ENCODE data around the gene C6orf136.
"Not testable (repeated sequence)": the region's sequence is repeated elsewhere in the genome, so short reads cannot be mapped to it uniquely, and the experiment has no call there.

GRCh38 chr6:30597315-30598144 lies 49.4 kb upstream of the C6orf136 start:
- peak; percentile 81 for TF ChIP-seq CTCF (conservative IDR thresholded peaks at IDR 0.05; ENCODE audit: low read depth, low read length)
- TF ChIP-seq EZH2 (IDR thresholded peaks at IDR 0.05; ENCODE audit: borderline replicate concordance, low read depth, low read length, poor library complexity, severe bottlenecking) = not testable (repeated sequence)
